Endothelial cell of umbilical vein (primary cell): ENCODE results near the gene OR3A3. TPM values are rescaled to one million over a fixed set of nuclear protein-coding genes. Genes with fewer than 3 reads are reported as not detected.
"Not testable (repeated sequence)": the region's sequence is repeated elsewhere in the genome, so short reads cannot be mapped to it uniquely, and the experiment has no call there.

Source experiments
- Bru-seq: library from RNA; stranded (reverse); fragments of 400-500 nt; gene quantifications from one replicate; lab custom pipeline; 2021; lab: Mats Ljungman, UMichigan
- BruChase-seq, 2 experiments: library from RNA; stranded (reverse); fragments of 400-500 nt; gene quantifications; one replicate each; lab custom pipeline; 2021; lab: Mats Ljungman, UMichigan
- BruUV-seq: library from RNA; stranded (reverse); fragments of 400-500 nt; replicated peaks from 2 replicates; lab custom pipeline; 2021; lab: Mats Ljungman, UMichigan
- CTCF ChIA-PET: fragments of 300-600, 350-600 bp; sonication (Branson Sonifier 250); formaldehyde crosslinking; loops from one replicate; lab custom pipeline; 2021; ENCODE audit warnings: antibody characterized with exemption, inconsistent platforms; lab: Charles Lee
- POLR2A ChIA-PET: fragments of 300-600, 350-600 bp; sonication (Branson Sonifier 250); formaldehyde crosslinking; loops from one replicate; lab custom pipeline; 2021; ENCODE audit warnings: antibody characterized with exemption, inconsistent platforms; lab: Charles Lee
- DNase-seq: peaks from one replicate; pipeline ENCODE4 v3.0.0-alpha.2; 2011; ENCODE audit warnings: low read depth, low spot score
- FAIRE-seq: peaks from 2 replicates; lab custom pipeline; 2011; peaks lifted over from hg19 to GRCh38; lab: Jason Lieb, UNC
- H2AFZ ChIP-seq: 2 replicates; pipeline ENCODE4 v1.6.0; 2012; ENCODE audit warnings: low read depth, low read length, control low read depth, inconsistent platforms
- H3K27ac ChIP-seq: 2 replicates; pipeline ENCODE4 v1.5.1; 2011; ENCODE audit warnings: low read depth, mild to moderate bottlenecking, control low read depth, low read length, moderate library complexity; ENCODE audit not compliant: insufficient read depth
- H3K27me3 ChIP-seq, 2 experiments: 2 replicates each; pipeline versions ENCODE4 v1.6.0 to v1.6.1; 2011; ENCODE audit warnings: low read length in 2 of 2, mixed read lengths in 1 of 2; ENCODE audit not compliant: control insufficient read depth in 2 of 2, insufficient read depth in 2 of 2
- H3K36me3 ChIP-seq, 2 experiments: 2 replicates in 1 of 2; 3 replicates in 1 of 2; pipeline ENCODE4 v1.5.1; 2011; ENCODE audit warnings: low read length in 2 of 2, mild to moderate bottlenecking in 1 of 2, moderate library complexity in 1 of 2; ENCODE audit not compliant: control insufficient read depth in 2 of 2, insufficient read depth in 2 of 2; ENCODE audit errors: extremely low read depth in 1 of 2
- H3K4me1 ChIP-seq: 3 replicates; pipeline ENCODE4 v1.5.1; 2011; ENCODE audit warnings: mild to moderate bottlenecking, low read length; ENCODE audit not compliant: control insufficient read depth, insufficient read depth; ENCODE audit errors: extremely low read depth
- H3K4me2 ChIP-seq: 2 replicates; pipeline ENCODE4 v1.6.1; 2011; ENCODE audit warnings: low read length, control low read depth, mixed read lengths; ENCODE audit not compliant: insufficient read depth
- H3K4me3 ChIP-seq, 3 experiments: fragments of 200-600 bp in 1 of 3; sonication (generic), shearing (Covaris generic) in 1 of 3; replicated peaks in 1 of 3; 2 replicates each; pipeline ENCODE4 v1.5.1; 2011 to 2016; ENCODE audit warnings: control low read depth in 3 of 3, low read length in 3 of 3, mild to moderate bottlenecking in 2 of 3, inconsistent platforms in 1 of 3, low read depth in 1 of 3, moderate library complexity in 1 of 3; ENCODE audit not compliant: insufficient read depth in 1 of 3
- H3K79me2 ChIP-seq: 2 replicates; pipeline ENCODE4 v1.6.0; 2012; ENCODE audit warnings: low read length, inconsistent platforms; ENCODE audit not compliant: control insufficient read depth, insufficient read depth
- H3K9ac ChIP-seq: replicated peaks from 2 replicates; pipeline ENCODE3; 2011; ENCODE audit warnings: low read length, control low read depth; ENCODE audit not compliant: insufficient read depth; ENCODE audit errors: extremely low read depth
- H3K9me1 ChIP-seq: replicated peaks from 3 replicates; pipeline ENCODE4 v1.6.0; 2011; ENCODE audit warnings: mild to moderate bottlenecking, low read length; ENCODE audit not compliant: control insufficient read depth, insufficient read depth; ENCODE audit errors: extremely low read depth
- H3K9me3 ChIP-seq: replicated peaks from 2 replicates; pipeline ENCODE4 v1.5.1; 2012; ENCODE audit warnings: low read length, inconsistent platforms; ENCODE audit not compliant: control insufficient read depth, insufficient read depth
- H4K20me1 ChIP-seq: replicated peaks from 2 replicates; pipeline ENCODE3; 2011; ENCODE audit warnings: mild to moderate bottlenecking, low read length; ENCODE audit not compliant: control insufficient read depth, insufficient read depth; ENCODE audit errors: extremely low read depth
- CTCF ChIP-seq, 2 donors: IDR thresholded peaks; 1 replicate in 1 of 2; 2 replicates in 1 of 2; pipeline ENCODE4 v1.5.1; 2011; ENCODE audit warnings: low read length in 2 of 2, mild to moderate bottlenecking in 2 of 2, moderate library complexity in 2 of 2, control low read depth in 1 of 2, inconsistent platforms in 1 of 2, low read depth in 1 of 2; ENCODE audit not compliant: insufficient read depth in 1 of 2; ENCODE audit errors: extremely low read depth in 1 of 2
- EZH2 ChIP-seq: IDR thresholded peaks from 2 replicates; pipeline ENCODE4 v1.6.1; 2012; ENCODE audit warnings: borderline replicate concordance, low read depth, mild to moderate bottlenecking, moderate library complexity, low read length, inconsistent platforms; ENCODE audit not compliant: severe bottlenecking
- FOS ChIP-seq: IDR thresholded peaks from 2 replicates; pipeline ENCODE4 v1.6.1; 2011; ENCODE audit warnings: mild to moderate bottlenecking, low read length, moderate library complexity, borderline replicate concordance; ENCODE audit not compliant: insufficient read depth
- GATA2 ChIP-seq: IDR thresholded peaks from 2 replicates; pipeline ENCODE4 v1.7.0; 2011; ENCODE audit warnings: low read depth, mild to moderate bottlenecking, moderate library complexity, mixed read lengths, low read length; ENCODE audit not compliant: insufficient read length, insufficient read depth
- JUN ChIP-seq: IDR thresholded peaks from 2 replicates; pipeline ENCODE4 v1.6.1; 2011; ENCODE audit warnings: borderline replicate concordance, low read depth; ENCODE audit not compliant: insufficient read length, insufficient read depth
- MAX ChIP-seq: IDR thresholded peaks from 2 replicates; pipeline ENCODE4 v1.6.1; 2011; ENCODE audit not compliant: insufficient read depth, insufficient read length
- MYC ChIP-seq: IDR thresholded peaks from one replicate; pipeline ENCODE4 v1.6.1; 2011; ENCODE audit warnings: mild to moderate bottlenecking, low read depth, low read length
- POLR2A ChIP-seq: IDR thresholded peaks from 2 replicates; pipeline ENCODE4 v1.6.1; 2012; ENCODE audit warnings: low read depth, mild to moderate bottlenecking, control low read depth, low read length
- POLR2AphosphoS5 ChIP-seq: IDR thresholded peaks from 2 replicates; pipeline ENCODE4 v1.6.1; 2012; ENCODE audit warnings: low read depth, mild to moderate bottlenecking, control low read depth, low read length, moderate library complexity; ENCODE audit not compliant: insufficient read depth
- dilution Hi-C: fragments of 300-500 bp; cut with MboI; formaldehyde crosslinking; loops from one replicate; pipeline ENCODE4 v1.15.0; 2019; ENCODE audit warnings: low sequenced_read_pairs; ENCODE audit not compliant: extremely low pct_ligation_motif_present
- intact Hi-C: fragments of 100-400 bp; cut with micrococcal nuclease; formaldehyde crosslinking; loops from one replicate; pipeline ENCODE4 v1.10.0; 2022
- long read RNA-seq: library from polyadenylated mRNA; stranded (forward); transcript quantifications from one replicate; pipeline ENCODE4 v2.0.0, GENCODE V29; 2021
- polyA minus RNA-seq, 3 experiments: library from RNA; depleted of rRNA, polyadenylated mRNA; stranded (reverse); fragments of >200 nt; gene quantifications; 1 replicate in 1 of 3; 2 replicates in 2 of 3; pipeline ENCODE4 v1.2.3, GENCODE V29; 2011
- polyA plus RNA-seq, 4 experiments: library from polyadenylated mRNA; depleted of rRNA in 3 of 4; stranded (reverse) in 3 of 4; unstranded in 1 of 4; fragments of >200 nt; gene quantifications; 2 replicates each; pipeline versions ENCODE4 v1.2.1 to v1.2.3, GENCODE V29; 2011 to 2012; ENCODE audit warnings: missing spikeins in 1 of 4
- total RNA-seq: library from RNA; stranded (reverse); gene quantifications from 2 replicates; pipeline ENCODE4 v1.2.3, GENCODE V29; 2021

Gene OR3A3
- not detected in 2 replicates for total RNA-seq
- not detected in 2 replicates for polyA plus RNA-seq
- not detected in 2 replicates for polyA plus RNA-seq (2011; cell fraction: cytosol; rRNA removed)
- not detected in 2 replicates for polyA plus RNA-seq (2011; cell fraction: nucleus; rRNA removed)
- polyA plus RNA-seq (2012): not detected in 2 replicates
- not detected in 2 replicates for polyA minus RNA-seq
- not detected for polyA minus RNA-seq (2011; cell fraction: cytosol; rRNA and poly(A)+ RNA removed)
- polyA minus RNA-seq (2011; cell fraction: nucleus; rRNA and poly(A)+ RNA removed): not detected in 2 replicates
- not detected for Bru-seq, nascent RNA
- BruChase-seq, experiment 1, labeled RNA remaining after a 6-hour chase: not detected
- not detected for BruChase-seq, experiment 2, labeled RNA remaining after a 2-hour chase
- long read RNA-seq: 0 reads

- H4K20me1 ChIP-seq: no peaks in the 10 kb centered on the region
- DNase-seq (no peak), FAIRE-seq (no peak)
- H3K4me3 ChIP-seq: no peak within 1 kb of the TSS
- no peaks in the 10 kb centered on the region for H3K36me3 ChIP-seq
- H2AFZ ChIP-seq: no peak within 1 kb of the TSS
- no peak within 1 kb of the TSS for H3K27ac ChIP-seq
- no peaks in the 10 kb centered on the region for H3K4me1 ChIP-seq
- ChIA-PET POLR2A (no interaction called here), CTCF (no interaction called here)
- no peaks in the 10 kb centered on the region for H3K9me3 ChIP-seq
- H3K27me3 ChIP-seq: no peaks in the 10 kb centered on the region
- dilution Hi-C loops (no loop called here), intact Hi-C loops (no loop called here)
- no TSS peak for BruUV-seq
- no peaks in the 10 kb centered on the region for H3K79me2 ChIP-seq
- no peak within 1 kb of the TSS for H3K9ac ChIP-seq
- TF ChIP-seq POLR2AphosphoS5 (no peak), POLR2A (no peak), MYC (no peak), CTCF (IDR thresholded peaks at IDR 0.05; ENCODE audit: extremely low read depth in 1 of 2, insufficient read depth in 1 of 2, low read depth in 1 of 2, low read length in 2 of 2) (no peak), GATA2 (no peak), EZH2 (no peak), JUN (no peak), FOS (no peak), MAX (no peak)
- H3K4me2 ChIP-seq: no peak within 1 kb of the TSS
- no peaks in the 10 kb centered on the region for H3K9me1 ChIP-seq
Measured at GRCh38 chr17:3411070-3411469, at the start of gene OR3A3. Gene OR3A3, plus strand, starts transcription at chr17:3411370.

GRCh38 chr17:3371167-3371566 lies 40.0 kb upstream of the OR3A3 start:
- H3K4me2 ChIP-seq, H3K36me3 ChIP-seq, POLR2A ChIA-PET, DNase-seq, BruUV-seq, H3K27me3 ChIP-seq, H3K9me3 ChIP-seq, H4K20me1 ChIP-seq, H3K79me2 ChIP-seq, H3K4me1 ChIP-seq, H3K4me3 ChIP-seq, intact Hi-C loops, H3K9me1 ChIP-seq, H3K9ac ChIP-seq, H3K27ac ChIP-seq, dilution Hi-C loops, H2AFZ ChIP-seq, FAIRE-seq, CTCF ChIA-PET: not testable (repeated sequence)
